ENCODE measurements around the gene TCF3.

- TF ChIP-seq POLR2A (IDR thresholded peaks at IDR 0.05) (no peak), CTCF (IDR thresholded peaks at IDR 0.05) (no peak)
Observed at GRCh38 chr19:1561236-1561842, 91.1 kb downstream of the TCF3 start.
